Measurements from ENCODE around the gene CAMK2A.

DNA sequence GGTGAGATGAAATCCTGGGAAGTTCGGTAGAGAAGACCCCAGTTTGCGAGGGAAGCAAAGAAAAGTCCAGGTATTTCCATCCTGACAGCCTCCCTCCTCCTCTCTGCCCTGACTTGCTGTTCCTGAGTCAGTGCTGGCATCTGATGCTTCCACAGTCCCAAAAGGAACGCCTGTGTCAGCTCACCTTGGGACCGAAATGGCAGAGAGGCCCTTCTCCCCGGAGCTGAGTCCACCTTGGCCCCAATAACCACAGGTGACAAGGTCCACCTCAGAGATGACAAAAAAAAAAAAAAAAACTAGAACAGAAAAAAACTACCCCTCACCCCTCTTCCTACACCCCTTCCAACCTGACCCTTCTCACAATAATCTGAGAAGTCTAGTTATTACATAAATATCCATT, 68.1 kb downstream of the CAMK2A start:
- TF ChIP-seq, protein P1, sequence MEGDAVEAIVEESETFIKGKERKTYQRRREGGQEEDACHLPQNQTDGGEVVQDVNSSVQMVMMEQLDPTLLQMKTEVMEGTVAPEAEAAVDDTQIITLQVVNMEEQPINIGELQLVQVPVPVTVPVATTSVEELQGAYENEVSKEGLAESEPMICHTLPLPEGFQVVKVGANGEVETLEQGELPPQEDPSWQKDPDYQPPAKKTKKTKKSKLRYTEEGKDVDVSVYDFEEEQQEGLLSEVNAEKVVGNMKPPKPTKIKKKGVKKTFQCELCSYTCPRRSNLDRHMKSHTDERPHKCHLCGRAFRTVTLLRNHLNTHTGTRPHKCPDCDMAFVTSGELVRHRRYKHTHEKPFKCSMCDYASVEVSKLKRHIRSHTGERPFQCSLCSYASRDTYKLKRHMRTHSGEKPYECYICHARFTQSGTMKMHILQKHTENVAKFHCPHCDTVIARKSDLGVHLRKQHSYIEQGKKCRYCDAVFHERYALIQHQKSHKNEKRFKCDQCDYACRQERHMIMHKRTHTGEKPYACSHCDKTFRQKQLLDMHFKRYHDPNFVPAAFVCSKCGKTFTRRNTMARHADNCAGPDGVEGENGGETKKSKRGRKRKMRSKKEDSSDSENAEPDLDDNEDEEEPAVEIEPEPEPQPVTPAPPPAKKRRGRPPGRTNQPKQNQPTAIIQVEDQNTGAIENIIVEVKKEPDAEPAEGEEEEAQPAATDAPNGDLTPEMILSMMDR (IDR thresholded peaks at IDR 0.05): no peak
- no peak for TF ChIP-seq POLR2A (IDR thresholded peaks at IDR 0.05)

Measured in Peyer's patch (tissue), 4 donors.